ENCODE measurements around the gene SLC38A10. TPM values are rescaled to one million over a fixed set of nuclear protein-coding genes. Genes with fewer than 3 reads are reported as not detected.
A peak's percentile ranks its signal among the peaks of the same experiment; 100 is the strongest.

Gene SLC38A10
- total and polyA plus RNA-seq, 7 donors, result 7.8 to 88.7 (median 37.9) TPM

GRCh38 chr17:81282876-81283275, 12.2 kb downstream of the SLC38A10 start:
- H3K27me3 ChIP-seq, result no peaks in the 10 kb centered on the region
- H3K27ac ChIP-seq, result no peak overlapping the region
- H3K4me3 ChIP-seq, result no peak overlapping the region
- intact Hi-C loops (cut with DNase I), result no loop called here
- H3K9me3 ChIP-seq, result no peaks in the 10 kb centered on the region
- no peak for DNase-seq
- H3K4me1 ChIP-seq, result peaks cover 0 to 24% (median 14%) of the 10 kb centered on the region in 4 donors
- WGBS, 2 donors, result 97% methylated on average over 16 of the region's 16 CpGs
- H3K36me3 ChIP-seq, result peaks cover 0 to 38% (median 21%) of the 10 kb centered on the region in 4 donors
- TF ChIP-seq POLR2A (IDR thresholded peaks at IDR 0.05) (no peak), CTCF (IDR thresholded peaks at IDR 0.05) (no peak), POLR2AphosphoS5 (IDR thresholded peaks at IDR 0.05) (no peak), EP300 (IDR thresholded peaks at IDR 0.05) (no peak)

- H3K4me3 ChIP-seq, result no peak overlapping the region
- peaks cover 0 to 31% (median 21%) of the 10 kb centered on the region in 4 donors for H3K4me1 ChIP-seq
- TF ChIP-seq POLR2A (IDR thresholded peaks at IDR 0.05) (no peak), CTCF (IDR thresholded peaks at IDR 0.05) (no peak), POLR2AphosphoS5 (IDR thresholded peaks at IDR 0.05) (no peak), EP300 (IDR thresholded peaks at IDR 0.05) (no peak)
- no peaks in the 10 kb centered on the region for H3K9me3 ChIP-seq
- no peaks in the 10 kb centered on the region for H3K27me3 ChIP-seq
- 96 to 97% methylated on average over 33 of the region's 33 CpGs for WGBS, 2 donors
- no peak overlapping the region for H3K27ac ChIP-seq
- DNase-seq, result no peak
- intact Hi-C loops (cut with DNase I), result no loop called here
- peaks cover 0 to 31% (median 18%) of the 10 kb centered on the region in 4 donors for H3K36me3 ChIP-seq
These were observed 13.0 kb downstream of the SLC38A10 start for GRCh38 chr17:81282141-81282540.

- intact Hi-C loops (cut with DNase I), result no loop called here
- Histone ChIP-seq H3K4me3 (no peak overlapping the region), H3K27ac (no peak overlapping the region), H3K36me3 (peaks cover 0 to 35% (median 23%) of the 10 kb centered on the region in 4 donors), H3K4me1 (peaks cover 0 to 33% (median 20%) of the 10 kb centered on the region in 4 donors), H3K27me3 (no peaks in the 10 kb centered on the region), H3K9me3 (no peaks in the 10 kb centered on the region)
- TF ChIP-seq CTCF (IDR thresholded peaks at IDR 0.05), result no peak
- TF ChIP-seq EP300 (IDR thresholded peaks at IDR 0.05), result no peak
- TF ChIP-seq POLR2A (IDR thresholded peaks at IDR 0.05), result no peak
- no peak for TF ChIP-seq POLR2AphosphoS5 (IDR thresholded peaks at IDR 0.05)
- DNase-seq, result no peak
- 96 to 97% methylated on average over 24 of the region's 24 CpGs for WGBS, 2 donors
These were observed 14.5 kb downstream of the SLC38A10 start for GRCh38 chr17:81280571-81280970.

GRCh38 chr17:81279278-81280275, 15.5 kb downstream of the SLC38A10 start:
- no peak for DNase-seq
- H3K36me3 ChIP-seq, result peaks cover 0 to 42% (median 26%) of the 10 kb centered on the region in 4 donors
- peaks cover 0 to 33% (median 20%) of the 10 kb centered on the region in 4 donors for H3K4me1 ChIP-seq
- intact Hi-C loops (cut with DNase I), result no loop called here
- no peaks in the 10 kb centered on the region for H3K9me3 ChIP-seq
- H3K4me3 ChIP-seq, result no peak overlapping the region
- TF ChIP-seq POLR2AphosphoS5 (IDR thresholded peaks at IDR 0.05), result no peak
- TF ChIP-seq EP300 (IDR thresholded peaks at IDR 0.05), result no peak
- no peak for TF ChIP-seq POLR2A (IDR thresholded peaks at IDR 0.05)
- TF ChIP-seq CTCF (IDR thresholded peaks at IDR 0.05), result no peak
- no peaks in the 10 kb centered on the region for H3K27me3 ChIP-seq
- H3K27ac ChIP-seq, result peak overlapping the region in 2 of 4 donors; percentile 75 to 76
- 95 to 96% methylated on average over 50 of the region's 50 CpGs for WGBS, 2 donors
